NB4 (cell line): ENCODE results near the gene STT3A.

Source experiments
- DNase-seq: peaks from one replicate; pipeline ENCODE4 v3.0.0; 2010; ENCODE audit warnings: low read depth
- H3K4me3 ChIP-seq: one replicate; pipeline ENCODE4 v1.5.1; 2011; ENCODE audit warnings: mild to moderate bottlenecking, low read depth, low read length, moderate library complexity
- CTCF ChIP-seq: IDR thresholded peaks from one replicate; pipeline ENCODE4 v1.5.1; 2012; ENCODE audit warnings: low read depth, low read length
- MAX ChIP-seq: IDR thresholded peaks from 2 replicates; pipeline ENCODE4 v1.6.1; 2011; ENCODE audit warnings: low read depth, low read length
- MYC ChIP-seq: IDR thresholded peaks from 2 replicates; pipeline ENCODE4 v1.6.1; 2011; ENCODE audit warnings: low read depth, low read length
- POLR2A ChIP-seq: IDR thresholded peaks from 2 replicates; pipeline ENCODE4 v1.6.1; 2011; ENCODE audit warnings: mild to moderate bottlenecking; ENCODE audit not compliant: insufficient read length; ENCODE audit errors: extremely low read depth

Gene STT3A

GRCh38 chr11:125670172-125670571 is 77.5 kb downstream of the STT3A start:
- DNase-seq: no peak
- TF ChIP-seq POLR2A (no peak), MYC (no peak), MAX (no peak), CTCF (no peak)
- H3K4me3 ChIP-seq: no peak overlapping the region

- TF ChIP-seq MYC (no peak), POLR2A (no peak), CTCF (no peak), MAX (no peak)
- no peak for DNase-seq
- no peak overlapping the region for H3K4me3 ChIP-seq
Measured at GRCh38 chr11:125671561-125671960, 78.9 kb downstream of the STT3A start.
